ENCODE results near the gene SLC43A1.

DNA sequence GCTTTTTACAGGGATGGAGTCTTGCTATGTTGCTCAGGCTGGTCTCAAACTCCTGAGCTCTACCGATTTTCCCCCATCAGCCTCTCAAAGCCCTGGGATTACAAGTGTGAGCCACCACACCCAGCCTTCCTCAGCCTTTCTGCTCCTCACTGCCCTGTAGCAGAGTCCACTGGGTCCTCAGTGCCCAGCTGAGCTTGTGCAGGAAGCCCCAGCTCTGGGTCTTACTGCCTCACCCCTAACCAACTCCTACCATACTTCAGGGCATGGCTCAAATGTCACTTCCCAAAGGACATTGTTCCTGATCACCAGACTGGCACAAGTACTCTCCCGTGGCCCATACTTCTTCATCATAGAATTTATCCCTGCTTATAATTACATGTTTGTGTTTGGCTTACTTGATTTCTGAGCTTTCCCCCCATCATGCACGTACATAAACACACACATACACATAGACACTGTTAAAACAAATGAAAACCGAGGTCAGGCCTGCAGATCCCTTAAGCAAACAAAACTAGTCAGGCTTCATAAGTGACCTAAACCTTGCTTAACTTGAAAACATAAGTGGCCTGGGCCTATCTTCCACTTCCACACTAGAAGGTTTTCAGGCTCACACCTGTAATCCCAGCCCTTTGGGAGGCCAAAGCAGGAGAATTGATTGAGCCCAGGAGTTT lies 74.6 kb downstream of the SLC43A1 start:
- TF ChIP-seq, protein P1, sequence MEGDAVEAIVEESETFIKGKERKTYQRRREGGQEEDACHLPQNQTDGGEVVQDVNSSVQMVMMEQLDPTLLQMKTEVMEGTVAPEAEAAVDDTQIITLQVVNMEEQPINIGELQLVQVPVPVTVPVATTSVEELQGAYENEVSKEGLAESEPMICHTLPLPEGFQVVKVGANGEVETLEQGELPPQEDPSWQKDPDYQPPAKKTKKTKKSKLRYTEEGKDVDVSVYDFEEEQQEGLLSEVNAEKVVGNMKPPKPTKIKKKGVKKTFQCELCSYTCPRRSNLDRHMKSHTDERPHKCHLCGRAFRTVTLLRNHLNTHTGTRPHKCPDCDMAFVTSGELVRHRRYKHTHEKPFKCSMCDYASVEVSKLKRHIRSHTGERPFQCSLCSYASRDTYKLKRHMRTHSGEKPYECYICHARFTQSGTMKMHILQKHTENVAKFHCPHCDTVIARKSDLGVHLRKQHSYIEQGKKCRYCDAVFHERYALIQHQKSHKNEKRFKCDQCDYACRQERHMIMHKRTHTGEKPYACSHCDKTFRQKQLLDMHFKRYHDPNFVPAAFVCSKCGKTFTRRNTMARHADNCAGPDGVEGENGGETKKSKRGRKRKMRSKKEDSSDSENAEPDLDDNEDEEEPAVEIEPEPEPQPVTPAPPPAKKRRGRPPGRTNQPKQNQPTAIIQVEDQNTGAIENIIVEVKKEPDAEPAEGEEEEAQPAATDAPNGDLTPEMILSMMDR (IDR thresholded peaks at IDR 0.05), result no peak
- TF ChIP-seq CHD2 (IDR thresholded peaks at IDR 0.05; ENCODE audit: low read length, partially characterized antibody), result no peak
- no peak for TF ChIP-seq RAD21 (IDR thresholded peaks at IDR 0.05; ENCODE audit: low read length)
- TF ChIP-seq POLR2AphosphoS5 (IDR thresholded peaks at IDR 0.05; ENCODE audit: low read depth, low read length), result no peak
- TF ChIP-seq TAF1 (IDR thresholded peaks at IDR 0.05; ENCODE audit: borderline replicate concordance, low read depth, low read length), result no peak
- no peak for TF ChIP-seq MEF2A (IDR thresholded peaks at IDR 0.05; ENCODE audit: borderline replicate concordance, low read depth)
- TF ChIP-seq REST (IDR thresholded peaks at IDR 0.05; ENCODE audit: low read depth, low read length), result no peak
- TF ChIP-seq, protein P2, sequence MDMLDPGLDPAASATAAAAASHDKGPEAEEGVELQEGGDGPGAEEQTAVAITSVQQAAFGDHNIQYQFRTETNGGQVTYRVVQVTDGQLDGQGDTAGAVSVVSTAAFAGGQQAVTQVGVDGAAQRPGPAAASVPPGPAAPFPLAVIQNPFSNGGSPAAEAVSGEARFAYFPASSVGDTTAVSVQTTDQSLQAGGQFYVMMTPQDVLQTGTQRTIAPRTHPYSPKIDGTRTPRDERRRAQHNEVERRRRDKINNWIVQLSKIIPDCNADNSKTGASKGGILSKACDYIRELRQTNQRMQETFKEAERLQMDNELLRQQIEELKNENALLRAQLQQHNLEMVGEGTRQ (IDR thresholded peaks at IDR 0.05; ENCODE audit: borderline replicate concordance, low read depth, low read length), result no peak
- TF ChIP-seq EP300 (IDR thresholded peaks at IDR 0.05; ENCODE audit: borderline replicate concordance in 1 of 2, low read depth in 1 of 2, low read length in 1 of 2), result no peak
- TF ChIP-seq FOXJ3 (CRISPR knock-in tag; IDR thresholded peaks at IDR 0.05), result no peak
- TF ChIP-seq TCF12 (IDR thresholded peaks at IDR 0.05), result no peak

Measured in SK-N-SH (cell line).